ENCODE results near the gene ZNF496. TPM values are rescaled to one million over a fixed set of nuclear protein-coding genes. Genes with fewer than 3 reads are reported as not detected.
"Not testable (repeated sequence)": the region's sequence is repeated elsewhere in the genome, so short reads cannot be mapped to it uniquely, and the experiment has no call there.

The ZNF496 gene
- total RNA-seq, 1 donor from 2014 or later: 39.0 TPM

DNA sequence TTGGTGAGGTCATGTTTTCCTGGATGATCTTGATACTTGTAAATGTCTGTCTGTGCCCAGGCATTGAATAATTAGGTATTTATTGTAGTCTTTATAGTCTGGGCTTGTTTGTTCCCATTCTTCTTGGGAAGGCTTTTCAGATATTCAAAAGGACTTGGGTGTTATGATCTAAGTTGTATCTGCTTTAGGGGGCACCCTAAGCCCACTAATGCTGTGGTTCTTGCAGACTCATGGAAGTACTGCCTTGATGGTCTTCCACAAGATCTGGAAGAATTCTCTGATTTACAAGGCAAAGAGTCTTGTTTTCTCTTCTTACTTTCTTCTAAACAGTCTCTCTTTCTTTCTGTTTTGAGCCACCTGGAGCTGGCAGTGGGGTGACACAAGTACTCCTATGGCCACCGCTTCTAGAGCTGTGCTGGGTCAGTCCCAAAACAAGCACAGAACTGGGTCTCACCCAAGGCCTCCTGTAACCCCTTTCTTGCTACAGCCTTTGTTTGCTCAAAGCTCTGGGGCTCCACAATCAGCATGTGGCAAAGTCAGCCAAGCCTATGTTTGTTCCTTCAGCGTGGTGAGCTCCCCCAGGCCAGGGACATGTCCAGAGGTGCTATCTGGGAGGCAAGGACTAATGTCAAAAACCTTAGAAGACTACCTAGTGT, 63.1 kb downstream of the ZNF496 start:
- no peak overlapping the region for H3K27ac ChIP-seq
- DNase-seq (ENCODE audit: extremely low spot score in 2 of 2): no peak
- TF ChIP-seq, protein P1, sequence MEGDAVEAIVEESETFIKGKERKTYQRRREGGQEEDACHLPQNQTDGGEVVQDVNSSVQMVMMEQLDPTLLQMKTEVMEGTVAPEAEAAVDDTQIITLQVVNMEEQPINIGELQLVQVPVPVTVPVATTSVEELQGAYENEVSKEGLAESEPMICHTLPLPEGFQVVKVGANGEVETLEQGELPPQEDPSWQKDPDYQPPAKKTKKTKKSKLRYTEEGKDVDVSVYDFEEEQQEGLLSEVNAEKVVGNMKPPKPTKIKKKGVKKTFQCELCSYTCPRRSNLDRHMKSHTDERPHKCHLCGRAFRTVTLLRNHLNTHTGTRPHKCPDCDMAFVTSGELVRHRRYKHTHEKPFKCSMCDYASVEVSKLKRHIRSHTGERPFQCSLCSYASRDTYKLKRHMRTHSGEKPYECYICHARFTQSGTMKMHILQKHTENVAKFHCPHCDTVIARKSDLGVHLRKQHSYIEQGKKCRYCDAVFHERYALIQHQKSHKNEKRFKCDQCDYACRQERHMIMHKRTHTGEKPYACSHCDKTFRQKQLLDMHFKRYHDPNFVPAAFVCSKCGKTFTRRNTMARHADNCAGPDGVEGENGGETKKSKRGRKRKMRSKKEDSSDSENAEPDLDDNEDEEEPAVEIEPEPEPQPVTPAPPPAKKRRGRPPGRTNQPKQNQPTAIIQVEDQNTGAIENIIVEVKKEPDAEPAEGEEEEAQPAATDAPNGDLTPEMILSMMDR (IDR thresholded peaks at IDR 0.05): no peak
- TF ChIP-seq POLR2AphosphoS5 (IDR thresholded peaks at IDR 0.05; ENCODE audit: insufficient read depth in 1 of 2, low read depth in 1 of 2): no peak
- TF ChIP-seq POLR2A (IDR thresholded peaks at IDR 0.05): no peak
- intact Hi-C loops (cut with DNase I): no loop called here
- no peaks in the 10 kb centered on the region for H3K27me3 ChIP-seq
- no peaks in the 10 kb centered on the region for H3K36me3 ChIP-seq
- H3K9me3 ChIP-seq: no peaks in the 10 kb centered on the region
- no peak overlapping the region for H3K4me3 ChIP-seq
- no peaks in the 10 kb centered on the region for H3K4me1 ChIP-seq

DNA sequence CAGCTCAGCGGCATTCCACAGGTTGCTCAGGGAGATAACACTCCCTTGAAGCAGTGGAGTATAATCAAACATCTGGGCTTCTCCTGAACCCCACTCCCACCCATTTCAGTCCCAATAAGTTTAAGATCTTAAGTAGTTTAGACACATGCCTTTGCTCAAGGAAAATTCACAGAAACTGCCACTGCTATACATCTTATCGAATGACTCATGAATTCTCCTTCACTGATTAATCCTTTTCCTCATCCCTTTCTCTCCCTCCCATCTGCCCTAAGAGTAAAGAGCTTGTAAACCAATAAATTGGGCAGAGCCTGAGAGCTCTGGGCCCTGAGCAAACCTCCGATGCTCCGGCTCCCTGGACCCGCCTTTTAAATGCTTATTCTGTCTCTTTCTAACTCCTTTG, 65.6 kb downstream of the ZNF496 start:
- no peaks in the 10 kb centered on the region for H3K27me3 ChIP-seq
- TF ChIP-seq POLR2AphosphoS5 (IDR thresholded peaks at IDR 0.05; ENCODE audit: insufficient read depth in 1 of 2, low read depth in 1 of 2) (no peak), POLR2A (IDR thresholded peaks at IDR 0.05) (no peak)
- TF ChIP-seq, protein P1 (IDR thresholded peaks at IDR 0.05): no peak
- no peak for DNase-seq (ENCODE audit: extremely low spot score in 2 of 2)
- no peak overlapping the region for H3K4me3 ChIP-seq
- intact Hi-C loops (cut with DNase I): no loop called here
- no peak overlapping the region for H3K27ac ChIP-seq
- H3K4me1 ChIP-seq: no peaks in the 10 kb centered on the region
- H3K9me3 ChIP-seq: no peaks in the 10 kb centered on the region
- H3K36me3 ChIP-seq: no peaks in the 10 kb centered on the region

DNA sequence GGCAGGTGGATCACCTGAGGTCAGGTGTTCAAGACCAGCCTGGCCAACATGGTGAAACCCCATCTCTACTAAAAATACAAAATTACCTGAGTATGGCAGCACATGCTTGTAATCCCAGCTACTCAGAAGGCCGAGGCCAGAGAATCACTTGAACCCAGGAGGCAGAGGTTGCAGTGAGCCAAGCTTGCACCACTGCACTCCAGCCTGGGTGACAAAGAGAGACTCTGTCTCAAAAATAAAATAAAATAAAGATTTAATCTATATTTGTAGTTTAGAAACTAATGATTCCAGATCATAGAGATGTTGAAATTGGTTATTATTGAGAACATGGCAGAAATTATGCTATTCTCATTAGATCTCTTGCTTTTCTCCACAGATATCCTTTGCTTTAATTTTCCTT, 75.9 kb downstream of the ZNF496 start, which contains the start of gene VN1R5:
TSS of gene VN1R5 (plus strand) at position 301 of the 400 bp plus-strand sequence.
- H3K27me3 ChIP-seq; intact Hi-C loops (cut with DNase I); H3K4me3 ChIP-seq; H3K27ac ChIP-seq; H3K9me3 ChIP-seq; H3K4me1 ChIP-seq; DNase-seq (ENCODE audit: extremely low spot score in 2 of 2); H3K36me3 ChIP-seq: not testable (repeated sequence)

DNA sequence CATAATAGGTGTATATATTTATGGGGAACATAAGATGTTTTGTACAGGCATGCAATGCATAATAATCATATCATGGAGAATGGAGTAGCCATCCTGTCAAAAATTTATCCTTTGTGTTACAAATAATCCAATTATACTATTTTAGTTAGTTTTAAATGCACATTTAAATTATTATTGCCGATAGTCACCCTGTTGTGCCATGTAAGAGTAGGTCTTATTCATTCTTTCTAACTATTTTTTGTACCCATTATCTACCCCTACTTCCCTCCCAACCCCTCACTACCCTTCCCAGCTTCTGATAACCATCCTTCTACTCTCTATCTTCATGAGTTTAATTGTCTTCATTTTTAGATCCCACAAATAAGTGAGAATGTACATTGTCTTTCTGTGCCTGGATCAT, 84.1 kb downstream of the ZNF496 start:
- TF ChIP-seq, protein P1 (IDR thresholded peaks at IDR 0.05): no peak
- no peak for TF ChIP-seq POLR2AphosphoS5 (IDR thresholded peaks at IDR 0.05; ENCODE audit: insufficient read depth in 1 of 2, low read depth in 1 of 2)
- TF ChIP-seq POLR2A (IDR thresholded peaks at IDR 0.05): no peak
- intact Hi-C loops (cut with DNase I): no loop called here
- DNase-seq (ENCODE audit: extremely low spot score in 2 of 2): no peak
- H3K36me3 ChIP-seq: no peaks in the 10 kb centered on the region
- H3K27me3 ChIP-seq: no peaks in the 10 kb centered on the region
- no peak overlapping the region for H3K4me3 ChIP-seq
- H3K4me1 ChIP-seq: no peaks in the 10 kb centered on the region
- H3K9me3 ChIP-seq: no peaks in the 10 kb centered on the region
- no peak overlapping the region for H3K27ac ChIP-seq

Small RNA genes lying within 50 kb of the gene (small RNA-seq; reads per million reads assigned to genes)
- not detected for gene RF00019

Other genes with a start within 250 kb of the ZNF496 start
- 5.4 TPM for gene ZNF669, start 227.5 kb downstream of the ZNF496 start, total RNA-seq
- gene ZNF124, start 159.8 kb downstream of the ZNF496 start, total RNA-seq: 39.3 TPM
- not detected for gene VN1R5, start 75.8 kb downstream of the ZNF496 start, total RNA-seq
- gene NLRP3, start 84.3 kb upstream of the ZNF496 start, total RNA-seq: 1.7 TPM
- not detected for gene OR2B11, start 126.2 kb upstream of the ZNF496 start, total RNA-seq
- not detected for gene OR2C3, start 204.6 kb upstream of the ZNF496 start, total RNA-seq
- not detected for gene GCSAML, start 217.3 kb upstream of the ZNF496 start, total RNA-seq